ENCODE results near the gene UNC13A.
A peak's percentile ranks its signal among the peaks of the same experiment; 100 is the strongest.
"Not testable (repeated sequence)": the region's sequence is repeated elsewhere in the genome, so short reads cannot be mapped to it uniquely, and the experiment has no call there.

Gene UNC13A

DNA sequence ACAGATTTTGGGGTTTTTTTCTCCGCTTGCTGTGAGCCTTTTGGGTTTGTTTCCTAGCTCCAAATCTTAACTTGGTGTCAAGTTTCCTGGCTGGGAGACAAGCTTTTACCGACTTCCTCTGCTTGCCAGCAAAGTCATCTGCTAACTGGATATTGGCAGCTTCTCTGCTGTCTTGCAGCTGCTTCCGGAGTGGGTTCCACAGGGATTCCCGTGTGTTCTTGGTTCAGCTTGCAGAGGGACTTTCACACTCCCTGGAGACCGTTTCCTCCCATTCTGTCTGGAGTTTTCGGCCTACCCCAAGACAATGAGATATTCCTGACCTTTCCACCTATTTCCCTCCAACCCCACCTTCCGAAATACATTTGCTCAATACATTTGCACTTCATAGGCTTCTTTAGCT is 134.9 kb downstream of the UNC13A start:
- TF ChIP-seq, protein P1, sequence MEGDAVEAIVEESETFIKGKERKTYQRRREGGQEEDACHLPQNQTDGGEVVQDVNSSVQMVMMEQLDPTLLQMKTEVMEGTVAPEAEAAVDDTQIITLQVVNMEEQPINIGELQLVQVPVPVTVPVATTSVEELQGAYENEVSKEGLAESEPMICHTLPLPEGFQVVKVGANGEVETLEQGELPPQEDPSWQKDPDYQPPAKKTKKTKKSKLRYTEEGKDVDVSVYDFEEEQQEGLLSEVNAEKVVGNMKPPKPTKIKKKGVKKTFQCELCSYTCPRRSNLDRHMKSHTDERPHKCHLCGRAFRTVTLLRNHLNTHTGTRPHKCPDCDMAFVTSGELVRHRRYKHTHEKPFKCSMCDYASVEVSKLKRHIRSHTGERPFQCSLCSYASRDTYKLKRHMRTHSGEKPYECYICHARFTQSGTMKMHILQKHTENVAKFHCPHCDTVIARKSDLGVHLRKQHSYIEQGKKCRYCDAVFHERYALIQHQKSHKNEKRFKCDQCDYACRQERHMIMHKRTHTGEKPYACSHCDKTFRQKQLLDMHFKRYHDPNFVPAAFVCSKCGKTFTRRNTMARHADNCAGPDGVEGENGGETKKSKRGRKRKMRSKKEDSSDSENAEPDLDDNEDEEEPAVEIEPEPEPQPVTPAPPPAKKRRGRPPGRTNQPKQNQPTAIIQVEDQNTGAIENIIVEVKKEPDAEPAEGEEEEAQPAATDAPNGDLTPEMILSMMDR (IDR thresholded peaks at IDR 0.05; ENCODE audit: low read depth, low read length), result no peak
- H3K4me3 ChIP-seq (ENCODE audit: low read depth, low read length), result peak overlapping the region; percentile 21; the same call in 1 of the 2 replicates

DNA sequence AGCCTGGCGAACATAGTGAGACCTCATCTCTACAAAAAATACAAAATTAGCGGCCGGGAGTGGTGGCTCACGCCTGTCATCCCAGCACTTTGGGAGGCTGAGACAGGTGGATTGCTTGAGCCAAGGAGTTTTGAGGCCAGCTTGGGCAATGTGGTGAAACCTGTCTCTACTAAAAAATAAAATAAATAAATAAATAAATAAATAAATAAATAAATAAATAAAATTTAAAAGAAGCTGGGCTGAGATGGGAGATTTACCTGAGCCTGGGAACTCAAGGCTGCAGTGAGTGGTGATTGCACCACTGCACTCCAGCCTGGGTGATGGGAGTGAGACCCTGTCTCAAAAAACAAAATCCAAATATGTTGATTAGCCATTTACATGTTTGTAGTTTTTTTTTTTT is 135.4 kb downstream of the UNC13A start:
- H3K4me3 ChIP-seq (ENCODE audit: low read depth, low read length), result not testable (repeated sequence)

Data from WI38 (cell line).